Mucosa of descending colon (tissue), 3 donors: Measurements from ENCODE around the gene DRGX. TPM values are rescaled to one million over a fixed set of nuclear protein-coding genes. Genes with fewer than 3 reads are reported as not detected.
A peak's percentile ranks its signal among the peaks of the same experiment; 100 is the strongest.

Source experiments
- ATAC-seq: fragments of 200-7000 bp; cut with Tn5 transposase; one replicate; pipeline ENCODE4 v1.9.1; 2020; ENCODE audit warnings: mild to moderate bottlenecking, moderate library complexity
- DNase-seq, 3 donors: peaks; one replicate each; pipeline ENCODE4 v3.0.0-alpha.2; 2020
- H3K36me3 ChIP-seq: fragments of 200-600 bp; one replicate; pipeline ENCODE4 v1.8.0; 2021; ENCODE audit warnings: low read depth, mild to moderate bottlenecking
- H3K4me1 ChIP-seq: fragments of 200-600 bp; one replicate; pipeline ENCODE4 v1.8.0; 2021; ENCODE audit warnings: low read depth, mild to moderate bottlenecking
- H3K4me3 ChIP-seq: fragments of 200-600 bp; one replicate; pipeline ENCODE4 v1.8.0; 2021; ENCODE audit warnings: mild to moderate bottlenecking
- H3K9me3 ChIP-seq: fragments of 200-600 bp; one replicate; pipeline ENCODE4 v1.8.0; 2021; ENCODE audit warnings: mild to moderate bottlenecking
- CTCF ChIP-seq: fragments of 200-600 bp; IDR thresholded peaks from one replicate; pipeline ENCODE4 v1.8.0; 2022; ENCODE audit warnings: antibody characterized with exemption, mild to moderate bottlenecking
- intact Hi-C, 2 donors: fragments of 100-400 bp; cut with DNase I in 1 of 2; cut with micrococcal nuclease in 1 of 2; formaldehyde crosslinking; loops; one replicate each; pipeline versions ENCODE4 v1.11.0 to v1.11.1; 2022; cut with DNase I, micrococcal nuclease
- total RNA-seq, 3 donors: library from RNA; stranded (reverse); fragmentation: NEBNext Ultra II Directional in 2 of 3; extraction: Animal tissue kit (Norgen Biotek cat#: 25700) in 2 of 3; gene quantifications; one replicate each; pipeline versions ENCODE4 v1.2.1 to v1.2.4, GENCODE V29; 2021 to 2023
- donor health status: DM: no; HTN: no; CAD: no; lungs with moderate emphysema.
- donor health status: DM: no; HTN: no; CAD: no.
- donor health status: DM: no; HTN: yes; CAD: no.

The DRGX gene
- total RNA-seq, 3 donors from 2014 or later = 0.10 to 0.35 (median 0.22) TPM

DNA sequence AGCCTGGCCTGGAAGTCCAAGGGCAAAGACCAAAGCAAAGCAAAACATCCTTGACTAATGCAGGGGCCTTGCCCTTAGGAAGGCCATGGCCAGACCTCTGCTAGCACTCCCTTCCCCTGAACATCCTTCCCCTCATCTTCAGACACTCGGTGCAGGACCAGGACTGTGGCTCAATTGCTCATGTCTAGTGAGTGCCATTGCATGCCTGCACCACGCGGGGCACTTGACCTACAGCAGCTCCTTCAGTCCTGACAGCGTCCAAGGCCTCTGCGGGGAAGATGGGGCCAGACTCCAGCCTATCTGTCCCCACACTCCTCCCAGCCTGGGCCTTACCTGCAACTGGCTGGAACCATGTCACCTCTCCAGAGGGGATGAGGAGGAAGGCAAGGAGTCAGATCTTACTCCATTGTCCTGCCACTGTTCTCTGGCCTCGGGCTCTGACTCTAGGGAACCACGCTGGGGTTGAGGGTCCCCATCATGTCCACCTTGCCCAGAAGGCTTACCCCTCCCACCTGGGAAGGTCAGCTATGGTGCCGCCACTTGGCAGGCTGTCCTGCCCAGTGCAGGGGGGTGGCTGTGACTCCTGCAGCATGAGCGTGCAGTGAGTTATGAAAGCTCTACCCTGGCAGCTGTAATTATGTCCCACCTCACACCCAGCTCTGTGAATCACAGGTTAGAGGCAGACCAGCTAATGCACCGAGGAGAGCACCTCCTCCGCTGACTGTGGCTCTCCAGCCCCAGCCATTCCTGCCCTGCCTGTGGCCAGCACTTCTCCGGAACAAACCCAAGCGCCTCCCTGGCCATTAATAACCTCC, 16.1 kb downstream of the DRGX start:
- no peak for TF ChIP-seq CTCF
- no peaks in the 10 kb centered on the region for H3K36me3 ChIP-seq
- H3K9me3 ChIP-seq = no peaks in the 10 kb centered on the region
- DNase-seq (no peak), ATAC-seq (peak; percentile 28)
- intact Hi-C loops = no loop called here
- H3K4me3 ChIP-seq = no peak overlapping the region
- H3K4me1 ChIP-seq = no peaks in the 10 kb centered on the region

GRCh38 chr10:49377256-49377655, 18.6 kb downstream of the DRGX start:
- H3K36me3 ChIP-seq = no peaks in the 10 kb centered on the region
- intact Hi-C loops = no loop called here
- ATAC-seq = no peak
- no peak overlapping the region for H3K4me3 ChIP-seq
- H3K4me1 ChIP-seq = no peaks in the 10 kb centered on the region
- no peak for DNase-seq
- TF ChIP-seq CTCF = no peak
- H3K9me3 ChIP-seq = no peaks in the 10 kb centered on the region

GRCh38 chr10:49375611-49376010, 20.3 kb downstream of the DRGX start:
- intact Hi-C loops = no loop called here
- DNase-seq = no peak
- no peaks in the 10 kb centered on the region for H3K36me3 ChIP-seq
- no peaks in the 10 kb centered on the region for H3K4me1 ChIP-seq
- H3K9me3 ChIP-seq = no peaks in the 10 kb centered on the region
- no peak for TF ChIP-seq CTCF
- no peak for ATAC-seq
- H3K4me3 ChIP-seq = no peak overlapping the region

- no peaks in the 10 kb centered on the region for H3K9me3 ChIP-seq
- H3K4me1 ChIP-seq = no peaks in the 10 kb centered on the region
- intact Hi-C loops = no loop called here
- no peak for TF ChIP-seq CTCF
- no peak overlapping the region for H3K4me3 ChIP-seq
- no peaks in the 10 kb centered on the region for H3K36me3 ChIP-seq
- DNase-seq (no peak), ATAC-seq (no peak)
These were observed 21.1 kb downstream of the DRGX start for GRCh38 chr10:49374740-49375139.

- DNase-seq (no peak), ATAC-seq (no peak)
- no peaks in the 10 kb centered on the region for H3K4me1 ChIP-seq
- no peak for TF ChIP-seq CTCF
- no peak overlapping the region for H3K4me3 ChIP-seq
- no peaks in the 10 kb centered on the region for H3K36me3 ChIP-seq
- no peaks in the 10 kb centered on the region for H3K9me3 ChIP-seq
- intact Hi-C loops = no loop called here
These were observed 22.5 kb downstream of the DRGX start for GRCh38 chr10:49373361-49373760.

- ATAC-seq = no peak
- no peaks in the 10 kb centered on the region for H3K36me3 ChIP-seq
- DNase-seq = no peak
- TF ChIP-seq CTCF = no peak
- H3K4me3 ChIP-seq = no peak overlapping the region
- intact Hi-C loops = no loop called here
- H3K4me1 ChIP-seq = no peaks in the 10 kb centered on the region
- H3K9me3 ChIP-seq = no peaks in the 10 kb centered on the region
These were observed 23.9 kb downstream of the DRGX start for GRCh38 chr10:49371967-49372366.
